ENCODE results near the gene FAM193B.

FAM193B gene

DNA sequence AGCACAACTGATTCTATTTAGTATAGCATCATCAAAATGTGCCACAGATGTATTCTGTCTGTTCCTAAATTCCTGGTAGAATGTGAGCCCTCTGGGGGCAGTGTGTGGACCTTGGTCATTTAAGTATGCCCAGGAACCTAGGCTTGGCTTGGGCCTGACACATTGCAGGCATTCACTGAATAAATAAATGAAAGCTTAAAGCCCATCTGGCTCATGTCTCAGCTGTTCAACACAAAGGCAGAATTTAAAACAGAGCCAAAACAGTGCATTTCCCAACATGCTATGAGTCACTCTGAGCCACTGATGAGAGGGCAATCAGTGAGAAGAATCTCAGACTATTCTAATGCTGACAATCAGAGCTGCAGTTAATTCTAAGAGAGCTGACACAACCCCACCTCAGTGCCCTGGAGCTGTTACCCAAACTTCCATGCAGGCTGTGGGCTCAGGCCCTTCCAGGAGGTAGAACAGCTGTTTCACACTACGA, 8.1 kb downstream of the FAM193B start:
- TF ChIP-seq, protein P1, sequence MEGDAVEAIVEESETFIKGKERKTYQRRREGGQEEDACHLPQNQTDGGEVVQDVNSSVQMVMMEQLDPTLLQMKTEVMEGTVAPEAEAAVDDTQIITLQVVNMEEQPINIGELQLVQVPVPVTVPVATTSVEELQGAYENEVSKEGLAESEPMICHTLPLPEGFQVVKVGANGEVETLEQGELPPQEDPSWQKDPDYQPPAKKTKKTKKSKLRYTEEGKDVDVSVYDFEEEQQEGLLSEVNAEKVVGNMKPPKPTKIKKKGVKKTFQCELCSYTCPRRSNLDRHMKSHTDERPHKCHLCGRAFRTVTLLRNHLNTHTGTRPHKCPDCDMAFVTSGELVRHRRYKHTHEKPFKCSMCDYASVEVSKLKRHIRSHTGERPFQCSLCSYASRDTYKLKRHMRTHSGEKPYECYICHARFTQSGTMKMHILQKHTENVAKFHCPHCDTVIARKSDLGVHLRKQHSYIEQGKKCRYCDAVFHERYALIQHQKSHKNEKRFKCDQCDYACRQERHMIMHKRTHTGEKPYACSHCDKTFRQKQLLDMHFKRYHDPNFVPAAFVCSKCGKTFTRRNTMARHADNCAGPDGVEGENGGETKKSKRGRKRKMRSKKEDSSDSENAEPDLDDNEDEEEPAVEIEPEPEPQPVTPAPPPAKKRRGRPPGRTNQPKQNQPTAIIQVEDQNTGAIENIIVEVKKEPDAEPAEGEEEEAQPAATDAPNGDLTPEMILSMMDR (IDR thresholded peaks at IDR 0.05; ENCODE audit: extremely low read depth, missing control alignments) = no peak
- DNase-seq (ENCODE audit: low spot score) = no peak

DNA sequence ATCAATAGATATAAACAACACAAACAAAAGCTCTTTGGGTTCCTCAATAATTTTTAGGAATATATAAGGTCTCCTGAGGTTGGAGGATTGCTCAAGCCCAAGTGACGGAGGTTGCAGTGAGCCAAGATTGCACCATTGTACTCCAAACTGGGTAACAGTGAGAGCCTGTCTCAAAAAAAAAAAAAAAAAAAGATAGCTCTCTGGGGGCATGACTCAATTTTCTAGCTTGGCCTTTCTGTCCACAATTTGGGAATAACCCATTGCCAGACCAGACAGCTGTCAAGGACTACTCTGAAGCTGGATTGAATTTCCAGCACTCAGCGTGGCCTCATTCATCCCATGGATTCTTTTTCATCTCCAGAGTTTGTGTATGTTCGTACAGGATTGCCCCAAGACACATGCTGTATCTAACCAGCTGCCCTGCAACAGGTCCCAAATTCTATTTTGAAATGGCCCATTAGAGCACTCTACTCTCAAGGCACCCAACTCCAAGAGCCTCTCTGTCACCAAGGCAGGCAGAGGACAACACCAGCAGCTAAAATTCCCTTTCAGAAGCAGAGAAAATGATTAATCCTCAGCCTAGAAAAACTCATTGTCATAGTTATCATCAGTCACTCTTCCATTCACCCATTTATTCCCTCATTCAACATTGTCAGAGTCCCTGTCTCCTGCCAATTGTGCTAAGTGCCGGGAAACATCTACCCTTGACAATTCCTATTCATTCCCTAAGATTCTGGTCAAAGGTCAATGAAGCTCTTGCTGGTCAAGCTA, 8.7 kb downstream of the FAM193B start:
- DNase-seq (ENCODE audit: low spot score) = no peak
- TF ChIP-seq, protein P1 (IDR thresholded peaks at IDR 0.05; ENCODE audit: extremely low read depth, missing control alignments) = no peak

DNA sequence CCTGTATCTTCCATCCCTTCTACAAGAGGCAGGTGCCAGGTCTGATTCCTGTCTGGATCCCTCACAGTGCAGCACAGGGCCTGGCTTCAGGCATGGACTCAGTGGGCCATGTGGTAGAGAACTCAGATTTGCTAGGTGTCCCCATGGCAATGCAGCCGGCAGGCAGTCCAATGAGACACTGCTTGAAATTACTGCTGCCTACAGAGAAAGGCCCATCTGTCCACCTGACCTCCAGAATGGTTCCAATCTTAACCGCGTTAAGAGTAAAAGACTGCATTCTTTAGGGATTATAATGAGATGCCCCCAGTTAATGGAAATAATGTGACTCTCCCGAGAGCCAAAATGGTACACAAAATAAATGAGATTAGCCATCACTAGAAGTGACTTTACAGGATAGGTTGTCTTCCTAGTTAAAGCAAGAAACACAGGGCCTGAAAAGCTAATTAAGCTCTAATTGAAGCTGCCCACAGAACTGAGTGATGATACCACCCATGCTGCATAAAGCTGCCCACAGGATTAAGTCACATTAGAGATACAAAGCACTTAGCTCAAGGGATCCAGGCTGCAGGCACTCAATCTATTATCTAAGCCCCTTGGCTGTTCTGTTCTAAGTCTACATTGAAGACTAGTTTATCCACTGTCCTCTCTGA, 11.4 kb downstream of the FAM193B start:
- no peak for DNase-seq (ENCODE audit: low spot score)
- TF ChIP-seq, protein P1 (IDR thresholded peaks at IDR 0.05; ENCODE audit: extremely low read depth, missing control alignments) = no peak

DNA sequence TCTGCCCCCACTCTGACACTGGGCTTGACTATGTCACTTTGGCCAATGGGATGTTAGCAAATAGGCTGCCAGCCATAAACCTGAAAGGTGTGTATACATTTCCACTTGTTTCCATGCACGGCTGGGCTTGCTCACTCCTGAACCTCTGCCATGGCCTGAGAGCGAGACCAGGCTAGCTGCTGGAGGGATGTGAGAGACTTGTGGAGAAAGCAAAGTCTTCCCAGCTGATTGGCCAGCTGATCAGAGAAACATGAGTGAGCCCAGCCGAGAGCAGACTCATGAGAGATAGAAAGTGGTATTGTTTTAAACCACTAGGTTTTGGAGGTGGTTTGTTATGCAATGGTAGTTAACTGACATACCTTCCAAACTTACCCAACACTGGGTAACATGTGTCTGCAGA, 13.9 kb downstream of the FAM193B start:
- DNase-seq (ENCODE audit: low spot score) = no peak
- TF ChIP-seq, protein P1 (IDR thresholded peaks at IDR 0.05; ENCODE audit: extremely low read depth, missing control alignments) = no peak

DNA sequence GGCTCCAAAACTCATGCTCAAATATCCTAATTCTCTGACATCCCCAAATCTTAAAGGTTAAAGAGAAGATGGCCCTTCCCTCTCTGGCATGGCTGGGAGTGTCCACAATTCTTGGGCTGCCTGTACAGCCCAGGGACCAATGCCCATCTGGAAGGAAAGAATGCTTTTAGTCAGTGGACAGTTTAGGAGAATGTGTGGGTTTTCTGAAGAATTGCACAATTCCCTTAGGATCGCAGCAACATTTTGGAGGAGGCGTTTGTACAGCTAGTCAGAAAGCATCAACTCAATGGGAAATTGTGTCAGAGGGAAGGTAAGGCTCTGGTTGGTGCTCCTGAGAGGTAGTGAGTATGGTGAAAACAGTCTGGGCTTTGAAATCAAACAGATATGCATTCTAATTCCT, 15.0 kb downstream of the FAM193B start:
- TF ChIP-seq, protein P1 (IDR thresholded peaks at IDR 0.05; ENCODE audit: extremely low read depth, missing control alignments) = no peak
- no peak for DNase-seq (ENCODE audit: low spot score)

DNA sequence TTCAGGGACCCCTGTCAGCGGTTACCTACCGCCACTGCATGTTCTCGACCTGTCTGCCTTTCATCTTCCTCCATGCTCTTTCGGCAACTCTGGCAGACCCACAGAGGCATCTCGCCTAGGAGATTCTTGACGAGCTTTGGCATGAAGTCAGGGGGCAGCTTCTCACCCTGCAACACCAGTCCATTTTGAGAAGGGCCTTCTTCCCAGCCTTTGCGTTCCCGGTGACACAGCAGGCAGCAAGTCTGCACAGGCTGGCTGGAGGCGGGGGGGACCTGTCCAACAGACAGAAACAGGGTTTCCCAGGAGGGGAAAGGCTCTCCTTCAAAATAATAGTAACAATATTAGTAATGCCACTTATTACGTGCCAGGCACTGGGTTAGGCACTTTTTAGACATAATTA, 15.5 kb downstream of the FAM193B start:
- DNase-seq (ENCODE audit: low spot score) = no peak
- TF ChIP-seq, protein P1 (IDR thresholded peaks at IDR 0.05; ENCODE audit: extremely low read depth, missing control alignments) = no peak
